Anterior cingulate cortex (tissue), 58 donors: ENCODE measurements around the gene NAA80.
"Not testable (repeated sequence)": the region's sequence is repeated elsewhere in the genome, so short reads cannot be mapped to it uniquely, and the experiment has no call there.

Source experiments
- DNase-seq, 58 donors: peaks; one replicate each; lab custom pipeline; 2025; lab: John Stamatoyannopoulos, UW

Gene NAA80

DNA sequence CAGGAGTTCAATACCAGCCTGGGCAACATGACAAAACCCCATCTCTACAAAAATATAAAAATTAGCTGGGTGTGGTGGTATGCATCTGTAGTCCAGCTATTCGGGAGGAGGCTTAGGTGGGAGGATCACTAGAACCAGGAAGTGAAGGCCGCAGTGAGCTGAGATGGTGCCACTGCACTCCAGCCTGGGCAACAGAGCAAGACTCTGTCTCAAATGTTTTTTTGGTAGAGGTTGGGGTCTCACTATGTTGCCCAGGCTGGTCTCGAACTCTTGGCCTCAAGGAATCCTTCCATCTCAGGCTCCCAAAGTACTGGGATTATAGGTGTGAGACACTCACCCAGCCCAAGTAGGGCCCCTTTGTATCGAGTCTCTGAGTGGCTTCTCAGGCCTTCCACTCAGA lies 5.1 kb downstream of the NAA80 start:
- no peak for DNase-seq

- DNase-seq, result no peak
Observed at GRCh38 chr3:50293079-50293801, 6.0 kb downstream of the NAA80 start.

DNA sequence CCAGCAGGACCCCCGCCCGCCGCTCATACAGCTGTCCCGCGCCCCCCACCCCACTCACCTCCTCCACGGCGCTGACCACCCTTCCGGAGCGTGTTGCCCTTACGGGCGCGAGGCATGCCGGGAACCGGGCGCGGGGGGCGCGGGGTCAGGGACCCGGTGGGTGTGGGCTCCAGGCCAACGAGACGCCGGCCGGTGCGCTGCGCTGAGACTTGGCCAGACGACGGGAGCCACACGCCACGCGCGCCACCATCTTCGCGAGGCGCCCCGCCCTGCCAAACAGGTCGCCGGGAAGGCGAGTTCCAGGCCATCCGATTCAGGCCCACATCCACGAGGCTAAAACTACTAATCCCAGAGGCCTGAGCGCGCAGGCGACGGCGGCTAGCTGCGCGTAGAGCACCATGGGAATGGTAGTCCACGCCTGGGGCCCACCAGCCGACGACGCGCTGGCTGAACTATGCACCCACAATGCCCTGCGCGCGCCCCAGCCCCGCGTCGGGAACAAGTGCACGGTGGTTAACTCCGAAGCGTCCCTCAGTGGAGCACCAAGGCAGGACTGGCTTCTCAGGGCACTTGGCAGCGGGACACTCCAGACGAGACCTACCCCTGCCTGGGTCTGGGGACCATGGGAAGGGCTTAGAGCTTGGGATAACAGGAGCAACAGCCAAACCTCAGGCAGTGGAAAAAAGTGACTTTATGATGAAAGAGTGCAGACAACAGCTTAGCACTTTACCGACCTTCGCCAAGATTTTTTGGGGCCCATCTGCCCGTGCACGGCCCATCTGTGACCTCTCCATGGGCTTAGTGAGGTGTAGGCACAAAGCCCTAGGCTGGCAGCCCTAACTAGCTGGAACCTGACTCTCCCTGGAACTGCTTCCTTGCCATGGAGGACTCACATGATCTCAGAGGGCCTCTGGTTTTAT lies 6.8 kb downstream of the NAA80 start, which contains the start of gene IFRD2:
TSS of gene IFRD2 (minus strand) at position 271 of the 920 bp plus-strand sequence. CDS start at position 116, 155 bp downstream.
- DNase-seq, result peak; percentile 75 to 99 (median 97)

- no peak for DNase-seq
Observed at GRCh38 chr3:50290161-50290641, 9.0 kb downstream of the NAA80 start.

DNA sequence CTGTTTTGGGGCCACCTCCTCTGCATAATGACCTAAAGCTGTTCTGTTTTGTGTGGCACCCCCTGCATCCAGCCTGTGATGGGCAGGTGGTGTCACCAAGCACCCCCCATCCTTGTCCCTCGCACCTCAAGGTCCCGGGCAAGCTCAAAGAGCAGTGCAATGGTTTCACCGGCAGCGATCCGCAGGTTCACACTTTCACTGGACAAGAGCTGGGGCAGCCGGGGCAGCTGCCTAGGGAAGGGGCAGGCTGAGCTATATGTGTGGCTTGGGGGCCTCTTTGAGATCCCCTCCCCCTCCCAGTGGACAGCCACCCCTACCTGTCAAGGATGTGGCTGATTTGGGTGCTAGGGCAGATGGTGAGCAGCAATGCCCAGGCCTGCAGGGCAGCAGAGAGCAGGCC lies 10.1 kb downstream of the NAA80 start:
- DNase-seq, result no peak

GRCh38 chr3:50288387-50289007 lies 10.7 kb downstream of the NAA80 start:
- DNase-seq, result no peak

- no peak for DNase-seq
Observed at GRCh38 chr3:50287262-50287661, 11.9 kb downstream of the NAA80 start.

- DNase-seq, result no peak
Observed at GRCh38 chr3:50286322-50287227, 12.6 kb downstream of the NAA80 start.

GRCh38 chr3:50284121-50284520 lies 15.1 kb downstream of the NAA80 start:
- DNase-seq, result not testable (repeated sequence)

- DNase-seq, result no peak
Observed at GRCh38 chr3:50279255-50280016, 19.8 kb downstream of the NAA80 start.

- DNase-seq, result peak in 15 of 58 donors; percentile 16 to 71 (median 52)
Observed at GRCh38 chr3:50278880-50279224, 20.4 kb downstream of the NAA80 start, which contains the start of gene LSMEM2. LSMEM2 (plus strand) TSS chr3:50279087; CDS start chr3:50279114, 27 bp downstream.

DNA sequence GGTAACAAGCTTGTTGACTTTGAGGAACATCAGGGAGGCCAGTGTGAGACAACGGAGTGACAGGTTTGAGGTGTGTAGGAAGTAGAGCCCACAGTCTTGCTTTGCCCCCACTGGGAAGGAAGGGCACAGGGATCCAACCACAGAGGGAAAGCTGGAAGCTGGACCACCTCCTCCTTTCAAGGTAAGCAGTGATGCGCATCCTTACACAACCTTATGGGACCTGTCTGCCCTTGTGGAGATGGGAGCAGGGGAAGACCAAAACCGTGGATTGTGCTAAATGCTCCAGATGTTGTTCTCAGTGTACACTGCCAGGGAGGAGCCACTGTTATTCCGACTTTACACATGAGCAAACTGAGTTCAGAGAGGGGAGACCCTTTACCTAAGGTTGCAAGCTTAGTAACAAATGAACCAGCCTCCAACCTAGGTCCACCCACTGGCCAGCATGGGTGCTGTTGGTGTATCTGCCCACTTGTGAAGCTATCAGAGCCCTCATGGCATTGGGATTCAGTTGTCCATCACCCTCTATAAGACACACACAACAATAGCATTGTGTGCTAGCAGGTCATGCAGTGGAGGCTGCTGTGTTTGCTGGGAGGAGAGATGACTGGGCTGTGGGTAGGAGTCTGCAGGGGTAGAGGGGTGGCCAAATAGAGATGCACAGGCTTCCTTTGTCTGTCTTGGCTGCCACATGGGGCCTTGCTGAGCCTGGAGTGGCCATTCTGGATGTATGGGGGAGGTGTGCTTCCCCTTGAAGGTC lies 20.9 kb downstream of the NAA80 start:
- DNase-seq, result peak in 18 of 58 donors; percentile 31 to 71 (median 54)

GRCh38 chr3:50276762-50277101 lies 22.5 kb downstream of the NAA80 start:
- DNase-seq, result no peak

DNA sequence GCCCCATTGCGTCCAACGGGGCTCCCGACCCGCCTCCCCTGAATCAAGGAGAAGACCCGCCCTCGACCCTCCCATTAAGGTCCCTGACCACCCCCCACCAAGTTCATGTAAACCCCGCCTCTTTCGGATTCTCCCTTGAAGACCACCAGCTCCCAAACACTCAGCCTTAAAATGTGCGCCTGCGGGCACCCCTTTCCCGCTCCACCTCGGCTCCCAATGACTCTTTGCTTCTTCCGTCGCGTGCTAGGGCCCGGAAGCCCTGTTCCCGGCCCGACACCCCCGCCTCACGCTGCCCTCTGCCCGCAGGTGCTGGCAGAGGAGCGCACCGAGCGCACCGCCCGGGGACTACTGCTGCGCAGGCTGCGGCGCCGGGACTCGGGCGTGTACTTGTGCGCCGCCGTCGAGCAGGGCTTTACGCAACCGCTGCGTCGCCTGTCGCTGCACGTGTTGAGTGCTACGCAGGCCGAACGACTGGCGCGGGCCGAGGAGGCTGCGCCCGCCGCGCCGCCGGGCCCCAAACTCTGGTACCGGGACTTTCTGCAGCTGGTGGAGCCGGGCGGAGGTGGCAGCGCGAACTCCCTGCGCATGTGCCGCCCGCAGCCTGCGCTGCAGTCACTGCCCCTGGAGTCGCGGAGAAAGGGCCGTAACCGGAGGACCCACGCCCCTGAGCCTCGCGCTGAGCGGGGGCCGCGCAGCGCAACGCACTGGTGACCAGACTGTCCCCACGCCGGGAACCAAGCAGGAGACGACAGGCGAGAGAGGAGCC lies 23.0 kb downstream of the NAA80 start:
- DNase-seq, result no peak

DNA sequence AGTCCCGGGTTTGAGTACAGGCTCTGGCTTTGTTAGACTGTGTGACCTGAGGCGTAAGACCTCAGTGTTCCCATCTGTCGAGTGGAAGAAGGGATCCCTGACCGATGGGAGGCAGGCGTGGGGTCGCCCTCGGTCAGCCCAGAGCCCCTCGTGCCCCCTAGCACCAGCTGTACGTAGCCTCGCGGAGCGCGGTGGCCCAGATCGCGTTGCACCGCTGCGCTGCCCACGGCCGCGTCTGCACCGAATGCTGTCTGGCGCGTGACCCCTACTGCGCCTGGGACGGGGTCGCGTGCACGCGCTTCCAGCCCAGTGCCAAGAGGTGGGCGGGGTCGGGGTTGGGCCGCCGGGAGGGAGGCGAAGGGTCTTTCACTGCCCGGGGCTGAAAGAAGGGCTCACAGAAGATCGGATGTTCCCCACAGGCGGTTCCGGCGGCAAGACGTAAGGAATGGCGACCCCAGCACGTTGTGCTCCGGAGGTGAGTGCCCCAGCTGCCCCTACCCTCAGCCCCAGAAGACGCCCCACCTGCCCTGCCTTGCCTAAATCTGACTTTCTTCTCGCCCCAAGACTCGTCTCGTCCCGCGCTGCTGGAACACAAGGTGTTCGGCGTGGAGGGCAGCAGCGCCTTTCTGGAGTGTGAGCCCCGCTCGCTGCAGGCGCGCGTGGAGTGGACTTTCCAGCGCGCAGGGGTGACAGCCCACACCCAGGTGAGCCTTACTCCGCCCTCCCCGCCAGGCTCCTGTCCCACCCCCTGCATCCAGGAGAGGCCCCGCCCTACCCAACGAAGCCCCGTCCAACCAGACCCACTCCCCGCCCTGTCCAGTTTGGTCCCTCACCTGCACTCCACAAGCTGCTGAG lies 23.8 kb downstream of the NAA80 start:
- DNase-seq, result no peak

- DNase-seq, result peak in 27 of 58 donors; percentile 14 to 56 (median 28)
Observed at GRCh38 chr3:50274371-50275104, 24.7 kb downstream of the NAA80 start.
